ENCODE data around the gene LCP1. TPM values are rescaled to one million over a fixed set of nuclear protein-coding genes. Genes with fewer than 3 reads are reported as not detected.

LCP1 gene
- polyA plus RNA-seq, 2 donors, result 3.1 to 7.6 TPM

- H3K4me3 ChIP-seq (ENCODE audit: low read depth in 1 of 2, low read length in 2 of 2), result no peak overlapping the region
- H3K9me3 ChIP-seq (ENCODE audit: control insufficient read depth in 2 of 2, insufficient read depth in 1 of 2, low read depth in 1 of 2, low read length in 1 of 2), result no peaks in the 10 kb centered on the region
- no peaks in the 10 kb centered on the region for H3K4me1 ChIP-seq (ENCODE audit: control insufficient read depth in 2 of 2, insufficient read depth in 2 of 2, low read length in 1 of 2)
- 87 to 93% methylated on average over 4 of the region's 4 CpGs for WGBS, 2 donors
- H3K27me3 ChIP-seq (ENCODE audit: control insufficient read depth in 1 of 2, insufficient read depth in 2 of 2, low read length in 2 of 2), result peaks cover 0 to 2% of the 10 kb centered on the region in 2 donors
- H3K27ac ChIP-seq (ENCODE audit: low read depth in 2 of 2, low read length in 1 of 2), result no peak overlapping the region
- no peaks in the 10 kb centered on the region for H3K36me3 ChIP-seq (ENCODE audit: control insufficient read depth in 2 of 2, insufficient read depth in 2 of 2, low read length in 1 of 2)
These were observed 45.3 kb downstream of the LCP1 start for GRCh38 chr13:46136688-46137087.

GRCh38 chr13:46134961-46135522 is 46.9 kb downstream of the LCP1 start:
- Histone ChIP-seq H3K9me3 (ENCODE audit: control insufficient read depth in 2 of 2, insufficient read depth in 1 of 2, low read depth in 1 of 2, low read length in 1 of 2) (no peaks in the 10 kb centered on the region), H3K4me1 (ENCODE audit: control insufficient read depth in 2 of 2, insufficient read depth in 2 of 2, low read length in 1 of 2) (no peaks in the 10 kb centered on the region), H3K4me3 (ENCODE audit: low read depth in 1 of 2, low read length in 2 of 2) (no peak overlapping the region), H3K36me3 (ENCODE audit: control insufficient read depth in 2 of 2, insufficient read depth in 2 of 2, low read length in 1 of 2) (no peaks in the 10 kb centered on the region), H3K27me3 (ENCODE audit: control insufficient read depth in 1 of 2, insufficient read depth in 2 of 2, low read length in 2 of 2) (peaks cover 0 to 2% of the 10 kb centered on the region in 2 donors), H3K27ac (ENCODE audit: low read depth in 2 of 2, low read length in 1 of 2) (no peak overlapping the region)
- 47 to 48% methylated on average over 4 of the region's 4 CpGs for WGBS, 2 donors

GRCh38 chr13:46134494-46134893 is 47.5 kb downstream of the LCP1 start:
- Histone ChIP-seq H3K36me3 (ENCODE audit: control insufficient read depth in 2 of 2, insufficient read depth in 2 of 2, low read length in 1 of 2) (no peaks in the 10 kb centered on the region), H3K9me3 (ENCODE audit: control insufficient read depth in 2 of 2, insufficient read depth in 1 of 2, low read depth in 1 of 2, low read length in 1 of 2) (no peaks in the 10 kb centered on the region), H3K4me1 (ENCODE audit: control insufficient read depth in 2 of 2, insufficient read depth in 2 of 2, low read length in 1 of 2) (no peaks in the 10 kb centered on the region), H3K27me3 (ENCODE audit: control insufficient read depth in 1 of 2, insufficient read depth in 2 of 2, low read length in 2 of 2) (peaks cover 0 to 2% of the 10 kb centered on the region in 2 donors), H3K27ac (ENCODE audit: low read depth in 2 of 2, low read length in 1 of 2) (no peak overlapping the region), H3K4me3 (ENCODE audit: low read depth in 1 of 2, low read length in 2 of 2) (no peak overlapping the region)
- 65 to 81% methylated on average over 2 of the region's 2 CpGs for WGBS, 2 donors

GRCh38 chr13:46132109-46132508 is 49.9 kb downstream of the LCP1 start:
- WGBS, 2 donors, result 96% methylated on average over 3 of the region's 3 CpGs

GRCh38 chr13:46131705-46132104 is 50.3 kb downstream of the LCP1 start:
- H3K4me1 ChIP-seq (ENCODE audit: control insufficient read depth in 2 of 2, insufficient read depth in 2 of 2, low read length in 1 of 2), result no peaks in the 10 kb centered on the region
- no peaks in the 10 kb centered on the region for H3K9me3 ChIP-seq (ENCODE audit: control insufficient read depth in 2 of 2, insufficient read depth in 1 of 2, low read depth in 1 of 2, low read length in 1 of 2)
- H3K27ac ChIP-seq (ENCODE audit: low read depth in 2 of 2, low read length in 1 of 2), result no peak overlapping the region
- no peaks in the 10 kb centered on the region for H3K36me3 ChIP-seq (ENCODE audit: control insufficient read depth in 2 of 2, insufficient read depth in 2 of 2, low read length in 1 of 2)
- no peak overlapping the region for H3K4me3 ChIP-seq (ENCODE audit: low read depth in 1 of 2, low read length in 2 of 2)
- peaks cover 0 to 2% of the 10 kb centered on the region in 2 donors for H3K27me3 ChIP-seq (ENCODE audit: control insufficient read depth in 1 of 2, insufficient read depth in 2 of 2, low read length in 2 of 2)

More at GRCh38 chr13:46132109-46132508, 49.9 kb downstream of the LCP1 start:
- H3K4me1 ChIP-seq (ENCODE audit: control insufficient read depth in 2 of 2, insufficient read depth in 2 of 2, low read length in 1 of 2), result no peaks in the 10 kb centered on the region
- H3K27me3 ChIP-seq (ENCODE audit: control insufficient read depth in 1 of 2, insufficient read depth in 2 of 2, low read length in 2 of 2), result peaks cover 0 to 2% of the 10 kb centered on the region in 2 donors
- no peak overlapping the region for H3K4me3 ChIP-seq (ENCODE audit: low read depth in 1 of 2, low read length in 2 of 2)
- no peaks in the 10 kb centered on the region for H3K36me3 ChIP-seq (ENCODE audit: control insufficient read depth in 2 of 2, insufficient read depth in 2 of 2, low read length in 1 of 2)
- no peaks in the 10 kb centered on the region for H3K9me3 ChIP-seq (ENCODE audit: control insufficient read depth in 2 of 2, insufficient read depth in 1 of 2, low read depth in 1 of 2, low read length in 1 of 2)
- no peak overlapping the region for H3K27ac ChIP-seq (ENCODE audit: low read depth in 2 of 2, low read length in 1 of 2)

GRCh38 chr13:46129955-46130618 is 51.9 kb downstream of the LCP1 start:
- 72 to 91% methylated on average over 3 of the region's 3 CpGs for WGBS, 2 donors
- Histone ChIP-seq H3K4me3 (ENCODE audit: low read depth in 1 of 2, low read length in 2 of 2) (no peak overlapping the region), H3K4me1 (ENCODE audit: control insufficient read depth in 2 of 2, insufficient read depth in 2 of 2, low read length in 1 of 2) (no peaks in the 10 kb centered on the region), H3K27me3 (ENCODE audit: control insufficient read depth in 1 of 2, insufficient read depth in 2 of 2, low read length in 2 of 2) (peaks cover 0 to 2% of the 10 kb centered on the region in 2 donors), H3K9me3 (ENCODE audit: control insufficient read depth in 2 of 2, insufficient read depth in 1 of 2, low read depth in 1 of 2, low read length in 1 of 2) (no peaks in the 10 kb centered on the region), H3K27ac (ENCODE audit: low read depth in 2 of 2, low read length in 1 of 2) (no peak overlapping the region), H3K36me3 (ENCODE audit: control insufficient read depth in 2 of 2, insufficient read depth in 2 of 2, low read length in 1 of 2) (no peaks in the 10 kb centered on the region)

GRCh38 chr13:46129124-46129523 is 52.9 kb downstream of the LCP1 start:
- Histone ChIP-seq H3K4me1 (ENCODE audit: control insufficient read depth in 2 of 2, insufficient read depth in 2 of 2, low read length in 1 of 2) (no peaks in the 10 kb centered on the region), H3K27ac (ENCODE audit: low read depth in 2 of 2, low read length in 1 of 2) (no peak overlapping the region), H3K4me3 (ENCODE audit: low read depth in 1 of 2, low read length in 2 of 2) (no peak overlapping the region), H3K36me3 (ENCODE audit: control insufficient read depth in 2 of 2, insufficient read depth in 2 of 2, low read length in 1 of 2) (no peaks in the 10 kb centered on the region), H3K27me3 (ENCODE audit: control insufficient read depth in 1 of 2, insufficient read depth in 2 of 2, low read length in 2 of 2) (peaks cover 0 to 2% of the 10 kb centered on the region in 2 donors), H3K9me3 (ENCODE audit: control insufficient read depth in 2 of 2, insufficient read depth in 1 of 2, low read depth in 1 of 2, low read length in 1 of 2) (no peaks in the 10 kb centered on the region)
- WGBS, 2 donors, result 94 to 95% methylated on average over 2 of the region's 2 CpGs

GRCh38 chr13:46127358-46128023 is 54.5 kb downstream of the LCP1 start:
- no peaks in the 10 kb centered on the region for H3K9me3 ChIP-seq (ENCODE audit: control insufficient read depth in 2 of 2, insufficient read depth in 1 of 2, low read depth in 1 of 2, low read length in 1 of 2)
- H3K27me3 ChIP-seq (ENCODE audit: control insufficient read depth in 1 of 2, insufficient read depth in 2 of 2, low read length in 2 of 2), result no peaks in the 10 kb centered on the region
- H3K36me3 ChIP-seq (ENCODE audit: control insufficient read depth in 2 of 2, insufficient read depth in 2 of 2, low read length in 1 of 2), result no peaks in the 10 kb centered on the region
- H3K27ac ChIP-seq (ENCODE audit: low read depth in 2 of 2, low read length in 1 of 2), result no peak overlapping the region
- 87 to 91% methylated on average over 7 of the region's 7 CpGs for WGBS, 2 donors
- no peaks in the 10 kb centered on the region for H3K4me1 ChIP-seq (ENCODE audit: control insufficient read depth in 2 of 2, insufficient read depth in 2 of 2, low read length in 1 of 2)
- H3K4me3 ChIP-seq (ENCODE audit: low read depth in 1 of 2, low read length in 2 of 2), result no peak overlapping the region

- Histone ChIP-seq H3K4me1 (ENCODE audit: control insufficient read depth in 2 of 2, insufficient read depth in 2 of 2, low read length in 1 of 2) (no peaks in the 10 kb centered on the region), H3K27me3 (ENCODE audit: control insufficient read depth in 1 of 2, insufficient read depth in 2 of 2, low read length in 2 of 2) (no peaks in the 10 kb centered on the region), H3K27ac (ENCODE audit: low read depth in 2 of 2, low read length in 1 of 2) (no peak overlapping the region), H3K9me3 (ENCODE audit: control insufficient read depth in 2 of 2, insufficient read depth in 1 of 2, low read depth in 1 of 2, low read length in 1 of 2) (no peaks in the 10 kb centered on the region), H3K4me3 (ENCODE audit: low read depth in 1 of 2, low read length in 2 of 2) (no peak overlapping the region), H3K36me3 (ENCODE audit: control insufficient read depth in 2 of 2, insufficient read depth in 2 of 2, low read length in 1 of 2) (no peaks in the 10 kb centered on the region)
- WGBS, 2 donors, result 54 to 56% methylated on average over 6 of the region's 6 CpGs
These were observed 55.2 kb downstream of the LCP1 start for GRCh38 chr13:46126552-46127357.
